Right cardiac atrium (tissue), 5 donors: ENCODE data around the gene CACNA1D. TPM values are rescaled to one million over a fixed set of nuclear protein-coding genes. Genes with fewer than 3 reads are reported as not detected.
A peak's percentile ranks its signal among the peaks of the same experiment; 100 is the strongest.

Source experiments
- ATAC-seq, 2 donors: fragments of 200-7000 bp; cut with Tn5 transposase; one replicate each; pipeline versions ENCODE4 v1.8.0 to v1.9.1; 2020; ENCODE audit warnings: moderate library complexity in 2 of 2, mild to moderate bottlenecking in 1 of 2
- DNase-seq, 3 donors: peaks; one replicate each; pipeline ENCODE4 v3.0.0-alpha.2; 2020
- H3K27ac ChIP-seq: one replicate; pipeline ENCODE4 v1.5.1; 2013; ENCODE audit warnings: mild to moderate bottlenecking, low read length, control low read depth, moderate library complexity
- H3K27me3 ChIP-seq: one replicate; pipeline ENCODE4 v1.6.1; 2013; ENCODE audit not compliant: control insufficient read depth, insufficient read depth
- H3K4me1 ChIP-seq: one replicate; pipeline ENCODE4 v1.6.1; 2013; ENCODE audit warnings: low read length; ENCODE audit not compliant: control insufficient read depth, insufficient read depth
- H3K4me3 ChIP-seq: one replicate; pipeline ENCODE4 v1.5.1; 2013; ENCODE audit warnings: low read length, control low read depth
- H3K9me3 ChIP-seq: one replicate; pipeline ENCODE4 v1.6.1; 2013; ENCODE audit warnings: low read length; ENCODE audit not compliant: control insufficient read depth
- WGBS: extraction: QIAGEN DNeasy Blood & Tissue Kit; methylation state at CpG from one replicate; pipeline ENCODE4 v1.1.7; 2013; 5-methylcytosine and 5-hydroxymethylcytosine counted together
- intact Hi-C, 4 donors: fragments of 100-400 bp; cut with DNase I; formaldehyde crosslinking; loops; one replicate each; pipeline versions ENCODE4 v1.11.0 to v1.14.0; 2022 to 2023
- polyA plus RNA-seq: library from polyadenylated mRNA; stranded (reverse); fragments of 200-250 nt; gene quantifications from one replicate; pipeline ENCODE4 v1.2.3, GENCODE V29; 2013
- total RNA-seq, 4 donors: library from RNA; stranded (reverse); fragmentation: NEBNext Ultra II Directional; extraction: Animal tissue kit (Norgen Biotek cat#: 25700); gene quantifications; one replicate each; pipeline ENCODE4 v1.2.1, GENCODE V29; 2021
- donor health status: healthy with polysubstance abuse.
- donor health status: DM: no; HTN: yes; CAD: no.
- donor health status: DM: no; HTN: no; CAD: no.
- donor health status: DM: no; HTN: yes; CAD: no; lungs with severe emphysema.
- donor health status: DM: yes; HTN: yes; CAD: no.

Gene CACNA1D
- total and polyA plus RNA-seq, 5 donors, result 3.7 to 11.3 (median 10.4) TPM

- Histone ChIP-seq H3K27ac (no peak overlapping the region), H3K4me1 (no peaks in the 10 kb centered on the region), H3K4me3 (no peak overlapping the region), H3K27me3 (no peaks in the 10 kb centered on the region), H3K9me3 (no peaks in the 10 kb centered on the region)
- DNase-seq (no peak), ATAC-seq (no peak)
- 84% methylated on average over 3 of the region's 3 CpGs for WGBS
- intact Hi-C loops, result no loop called here
Observed at GRCh38 chr3:53531749-53532148, 37.3 kb downstream of the CACNA1D start.

- WGBS, result 86% methylated on average over 6 of the region's 6 CpGs
- intact Hi-C loops, result no loop called here
- Histone ChIP-seq H3K4me1 (no peaks in the 10 kb centered on the region), H3K27me3 (no peaks in the 10 kb centered on the region), H3K4me3 (no peak overlapping the region), H3K9me3 (no peaks in the 10 kb centered on the region), H3K27ac (no peak overlapping the region)
- DNase-seq (no peak), ATAC-seq (no peak)
Observed at GRCh38 chr3:53533472-53533871, 39.1 kb downstream of the CACNA1D start.

- no peaks in the 10 kb centered on the region for H3K9me3 ChIP-seq
- DNase-seq (no peak), ATAC-seq (no peak)
- WGBS, result 60% methylated on average over 9 of the region's 9 CpGs
- H3K4me1 ChIP-seq, result no peaks in the 10 kb centered on the region
- no peak overlapping the region for H3K27ac ChIP-seq
- H3K27me3 ChIP-seq, result no peaks in the 10 kb centered on the region
- intact Hi-C loops, result no loop called here
- no peak overlapping the region for H3K4me3 ChIP-seq
Observed at GRCh38 chr3:53534216-53534615, 39.8 kb downstream of the CACNA1D start.

- no peak for DNase-seq
- Histone ChIP-seq H3K9me3 (no peaks in the 10 kb centered on the region), H3K27me3 (no peaks in the 10 kb centered on the region), H3K27ac (no peak overlapping the region), H3K4me1 (no peaks in the 10 kb centered on the region), H3K4me3 (no peak overlapping the region)
- ATAC-seq, result peak; percentile 26 to 46
- intact Hi-C loops, result no loop called here
- WGBS, result 47% methylated on average over 13 of the region's 13 CpGs
Observed at GRCh38 chr3:53534676-53535400, 40.4 kb downstream of the CACNA1D start.

- intact Hi-C loops, result no loop called here
- H3K27ac ChIP-seq, result no peak overlapping the region
- no peaks in the 10 kb centered on the region for H3K9me3 ChIP-seq
- WGBS, result 88% methylated on average over 4 of the region's 4 CpGs
- no peak for ATAC-seq
- no peak for DNase-seq
- no peaks in the 10 kb centered on the region for H3K27me3 ChIP-seq
- H3K4me3 ChIP-seq, result no peak overlapping the region
- no peaks in the 10 kb centered on the region for H3K4me1 ChIP-seq
Observed at GRCh38 chr3:53536282-53536681, 41.9 kb downstream of the CACNA1D start.

GRCh38 chr3:53544357-53544756 lies 49.9 kb downstream of the CACNA1D start:
- Histone ChIP-seq H3K4me1 (peaks cover 3% of the 10 kb centered on the region), H3K9me3 (no peaks in the 10 kb centered on the region), H3K27me3 (no peaks in the 10 kb centered on the region), H3K27ac (no peak overlapping the region), H3K4me3 (no peak overlapping the region)
- no peak for ATAC-seq
- intact Hi-C loops, result no loop called here
- no peak for DNase-seq
- WGBS, result 93% methylated on average over 3 of the region's 3 CpGs

GRCh38 chr3:53545310-53545995 lies 51.0 kb downstream of the CACNA1D start:
- Histone ChIP-seq H3K27me3 (no peaks in the 10 kb centered on the region), H3K4me1 (peaks cover 3% of the 10 kb centered on the region), H3K4me3 (no peak overlapping the region), H3K9me3 (no peaks in the 10 kb centered on the region), H3K27ac (no peak overlapping the region)
- DNase-seq, result no peak
- intact Hi-C loops, result no loop called here
- ATAC-seq, result no peak
- 74% methylated on average over 10 of the region's 10 CpGs for WGBS

GRCh38 chr3:53545996-53546359 lies 51.6 kb downstream of the CACNA1D start:
- ATAC-seq, result no peak
- H3K4me3 ChIP-seq, result no peak overlapping the region
- intact Hi-C loops, result no loop called here
- peaks cover 3% of the 10 kb centered on the region for H3K4me1 ChIP-seq
- no peaks in the 10 kb centered on the region for H3K9me3 ChIP-seq
- H3K27me3 ChIP-seq, result no peaks in the 10 kb centered on the region
- no peak overlapping the region for H3K27ac ChIP-seq
- no peak for DNase-seq
- 49% methylated on average over 7 of the region's 7 CpGs for WGBS

GRCh38 chr3:53547327-53547726 lies 52.9 kb downstream of the CACNA1D start:
- peaks cover 3% of the 10 kb centered on the region for H3K4me1 ChIP-seq
- H3K27me3 ChIP-seq, result no peaks in the 10 kb centered on the region
- no peak overlapping the region for H3K27ac ChIP-seq
- 88% methylated on average over 8 of the region's 8 CpGs for WGBS
- no peaks in the 10 kb centered on the region for H3K9me3 ChIP-seq
- ATAC-seq, result no peak
- no peak for DNase-seq
- no peak overlapping the region for H3K4me3 ChIP-seq
- intact Hi-C loops, result no loop called here

GRCh38 chr3:53550005-53550620 lies 55.7 kb downstream of the CACNA1D start:
- intact Hi-C loops, result no loop called here
- Histone ChIP-seq H3K27ac (no peak overlapping the region), H3K9me3 (no peaks in the 10 kb centered on the region), H3K4me3 (no peak overlapping the region), H3K27me3 (no peaks in the 10 kb centered on the region), H3K4me1 (peaks cover 3% of the 10 kb centered on the region)
- DNase-seq (no peak), ATAC-seq (peak in 1 of 2 donors; percentile 35)
- 43% methylated on average over 8 of the region's 8 CpGs for WGBS

- 86% methylated on average over 7 of the region's 7 CpGs for WGBS
- H3K27ac ChIP-seq, result no peak overlapping the region
- no peaks in the 10 kb centered on the region for H3K27me3 ChIP-seq
- no peaks in the 10 kb centered on the region for H3K9me3 ChIP-seq
- H3K4me3 ChIP-seq, result no peak overlapping the region
- DNase-seq (no peak), ATAC-seq (no peak)
- H3K4me1 ChIP-seq, result peaks cover 3% of the 10 kb centered on the region
- intact Hi-C loops, result no loop called here
Observed at GRCh38 chr3:53551324-53551723, 56.9 kb downstream of the CACNA1D start.
